Esophagus (tissue), 2 donors: ENCODE measurements around the gene SCRN1. TPM values are rescaled to one million over a fixed set of nuclear protein-coding genes. Genes with fewer than 3 reads are reported as not detected.

Experiments
- H3K27ac ChIP-seq, 2 donors: one replicate each; pipeline ENCODE4 v1.5.1; 2013; ENCODE audit warnings: low read depth in 2 of 2, mild to moderate bottlenecking in 2 of 2, inconsistent platforms in 1 of 2, low read length in 1 of 2, moderate library complexity in 1 of 2
- H3K27me3 ChIP-seq, 2 donors: one replicate each; pipeline ENCODE4 v1.6.1; 2013; ENCODE audit warnings: low read length in 2 of 2, control low read depth in 1 of 2, mild to moderate bottlenecking in 1 of 2; ENCODE audit not compliant: insufficient read depth in 2 of 2, control insufficient read depth in 1 of 2
- H3K36me3 ChIP-seq, 2 donors: one replicate each; pipeline ENCODE4 v1.6.1; 2013; ENCODE audit warnings: low read length in 1 of 2; ENCODE audit not compliant: control insufficient read depth in 2 of 2, insufficient read depth in 2 of 2
- H3K4me1 ChIP-seq, 2 donors: one replicate each; pipeline ENCODE4 v1.6.1; 2013; ENCODE audit warnings: low read length in 1 of 2; ENCODE audit not compliant: control insufficient read depth in 2 of 2, insufficient read depth in 2 of 2
- H3K4me3 ChIP-seq, 2 donors: one replicate each; pipeline ENCODE4 v1.5.1; 2013; ENCODE audit warnings: low read length in 2 of 2, mild to moderate bottlenecking in 2 of 2, low read depth in 1 of 2, moderate library complexity in 1 of 2
- H3K9me3 ChIP-seq, 2 donors: one replicate each; pipeline ENCODE4 v1.6.1; 2013; ENCODE audit warnings: mild to moderate bottlenecking in 2 of 2, low read depth in 1 of 2, low read length in 1 of 2, moderate library complexity in 1 of 2; ENCODE audit not compliant: control insufficient read depth in 2 of 2, insufficient read depth in 1 of 2
- WGBS, 2 donors: extraction: QIAGEN DNeasy Blood & Tissue Kit; methylation state at CpG; one replicate each; pipeline ENCODE4 v1.1.7; 2013; 5-methylcytosine and 5-hydroxymethylcytosine counted together
- polyA plus RNA-seq, 2 donors: library from polyadenylated mRNA; stranded (reverse); fragments of 200-250 nt; gene quantifications; one replicate each; pipeline ENCODE4 v1.2.3, GENCODE V29; 2013
- donor health status: healthy with polysubstance abuse.
- donor health status: Bipolar disorder and iron deficiency.

SCRN1 gene
- polyA plus RNA-seq, 2 donors = 3.0 to 8.2 TPM

GRCh38 chr7:29878081-29878688 is 111.4 kb downstream of the SCRN1 start:
- Histone ChIP-seq H3K4me3 (no peak overlapping the region), H3K36me3 (no peaks in the 10 kb centered on the region), H3K27me3 (no peaks in the 10 kb centered on the region), H3K4me1 (no peaks in the 10 kb centered on the region), H3K27ac (no peak overlapping the region), H3K9me3 (no peaks in the 10 kb centered on the region)
- WGBS, 2 donors = 47 to 52% methylated on average over 5 of the region's 5 CpGs

- H3K36me3 ChIP-seq = no peaks in the 10 kb centered on the region
- H3K9me3 ChIP-seq = no peaks in the 10 kb centered on the region
- H3K27ac ChIP-seq = no peak overlapping the region
- H3K4me1 ChIP-seq = no peaks in the 10 kb centered on the region
- no peak overlapping the region for H3K4me3 ChIP-seq
- 25 to 41% methylated on average over 3 of the region's 3 CpGs for WGBS, 2 donors
- H3K27me3 ChIP-seq = no peaks in the 10 kb centered on the region
These were observed 112.4 kb downstream of the SCRN1 start for GRCh38 chr7:29877196-29877595.

- H3K36me3 ChIP-seq = no peaks in the 10 kb centered on the region
- H3K4me1 ChIP-seq = no peaks in the 10 kb centered on the region
- no peaks in the 10 kb centered on the region for H3K9me3 ChIP-seq
- H3K4me3 ChIP-seq = no peak overlapping the region
- no peak overlapping the region for H3K27ac ChIP-seq
- no peaks in the 10 kb centered on the region for H3K27me3 ChIP-seq
- 93 to 95% methylated on average over 13 of the region's 13 CpGs for WGBS, 2 donors
These were observed 113.9 kb downstream of the SCRN1 start for GRCh38 chr7:29875741-29876140.

GRCh38 chr7:29873644-29874294 is 115.8 kb downstream of the SCRN1 start:
- no peak overlapping the region for H3K4me3 ChIP-seq
- no peaks in the 10 kb centered on the region for H3K27me3 ChIP-seq
- H3K9me3 ChIP-seq = no peaks in the 10 kb centered on the region
- no peak overlapping the region for H3K27ac ChIP-seq
- no peaks in the 10 kb centered on the region for H3K36me3 ChIP-seq
- H3K4me1 ChIP-seq = no peaks in the 10 kb centered on the region
- WGBS, 2 donors = 91 to 92% methylated on average over 4 of the region's 4 CpGs

GRCh38 chr7:29871787-29872398 is 117.7 kb downstream of the SCRN1 start:
- no peaks in the 10 kb centered on the region for H3K9me3 ChIP-seq
- no peaks in the 10 kb centered on the region for H3K36me3 ChIP-seq
- H3K27me3 ChIP-seq = no peaks in the 10 kb centered on the region
- H3K4me1 ChIP-seq = no peaks in the 10 kb centered on the region
- 62 to 64% methylated on average over 5 of the region's 5 CpGs for WGBS, 2 donors
- no peak overlapping the region for H3K4me3 ChIP-seq
- H3K27ac ChIP-seq = no peak overlapping the region

Other genes with a start within 250 kb of the SCRN1 start
- 1 to 10 TPM in 1 of 2 donors, under 1 TPM in 1; 0.56 to 1.2 TPM for gene WIPF3, start 183.3 kb downstream of the SCRN1 start, polyA plus RNA-seq
- 1 to 10 TPM; 1.9 to 3.0 TPM for gene FKBP14, start 36.9 kb upstream of the SCRN1 start, polyA plus RNA-seq
- gene PLEKHA8, start 38.6 kb upstream of the SCRN1 start, polyA plus RNA-seq = 1 to 10 TPM; 2.3 to 2.7 TPM
- 1 to 10 TPM; 7.7 to 9.9 TPM for gene MTURN, start 145.2 kb upstream of the SCRN1 start, polyA plus RNA-seq